Lower leg skin (tissue), 4 donors: ENCODE measurements around the gene MYCL. TPM values are rescaled to one million over a fixed set of nuclear protein-coding genes. Genes with fewer than 3 reads are reported as not detected.

ENCODE experiments used
- DNase-seq, 2 donors: peaks; one replicate each; pipeline ENCODE4 v3.0.0-alpha.2; 2019; ENCODE audit warnings: low spot score in 2 of 2
- H3K4me3 ChIP-seq: fragments of 200-600 bp; sonication (generic); 2 replicates; pipeline ENCODE4 v1.5.1; 2017; ENCODE audit warnings: mild to moderate bottlenecking, low read depth; ENCODE audit not compliant: poor library complexity, severe bottlenecking
- CTCF ChIP-seq, 3 donors: fragments of 450-650 bp; IDR thresholded peaks; one replicate each; pipeline ENCODE4 v1.5.1; 2016; ENCODE audit warnings: antibody characterized with exemption in 3 of 3, mild to moderate bottlenecking in 3 of 3, moderate library complexity in 2 of 3
- POLR2A ChIP-seq, 2 donors: fragments of 450-650 bp; IDR thresholded peaks; one replicate each; pipeline ENCODE4 v1.6.1; 2016 to 2017; ENCODE audit warnings: antibody characterized with exemption in 2 of 2, mild to moderate bottlenecking in 1 of 2, moderate library complexity in 1 of 2
- WGBS, 2 donors: methylation state at CpG; one replicate each; pipeline ENCODE4 v1.1.5; 2018; 5-methylcytosine and 5-hydroxymethylcytosine counted together
- intact Hi-C: fragments of 100-400 bp; cut with DNase I; formaldehyde crosslinking; loops from one replicate; pipeline ENCODE4 v1.15.0; 2023; ENCODE audit warnings: low total_unique reads
- total RNA-seq, 4 donors: library from RNA; depleted of rRNA; stranded (reverse); fragments of >200 nt; gene quantifications; one replicate each; pipeline ENCODE4 v1.1.0, GENCODE V29; 2016

The MYCL gene
- total RNA-seq, 4 donors from 2014 or later: 66.9 to 178 (median 123) TPM

- no peak overlapping the region for H3K4me3 ChIP-seq
- peak; percentile 93 to 96 for DNase-seq
- WGBS, 2 donors: 18 to 25% methylated on average over 12 of the region's 12 CpGs
- TF ChIP-seq CTCF (IDR thresholded peaks at IDR 0.05) (no peak), POLR2A (IDR thresholded peaks at IDR 0.05) (no peak)
- intact Hi-C loops: no loop called here
These were observed 32.5 kb upstream of the MYCL start for GRCh38 chr1:39933956-39934941.

- intact Hi-C loops: no loop called here
- H3K4me3 ChIP-seq: no peak overlapping the region
- TF ChIP-seq CTCF (IDR thresholded peaks at IDR 0.05) (no peak), POLR2A (IDR thresholded peaks at IDR 0.05) (no peak)
- DNase-seq: no peak
- WGBS, 2 donors: 75 to 76% methylated on average over 7 of the region's 7 CpGs
These were observed 27.3 kb upstream of the MYCL start for GRCh38 chr1:39928809-39929587.

- 7 to 56% methylated on average over 3 of the region's 3 CpGs for WGBS, 2 donors
- no peak for TF ChIP-seq POLR2A (IDR thresholded peaks at IDR 0.05)
- no peak for TF ChIP-seq CTCF (IDR thresholded peaks at IDR 0.05)
- DNase-seq: no peak
- intact Hi-C loops: no loop called here
- no peak overlapping the region for H3K4me3 ChIP-seq
These were observed 25.8 kb upstream of the MYCL start for GRCh38 chr1:39927538-39927937.

GRCh38 chr1:39926820-39927219, 25.1 kb upstream of the MYCL start:
- WGBS, 2 donors: 27 to 52% methylated on average over 6 of the region's 6 CpGs
- no peak for DNase-seq
- TF ChIP-seq CTCF (IDR thresholded peaks at IDR 0.05): no peak
- H3K4me3 ChIP-seq: no peak overlapping the region
- intact Hi-C loops: no loop called here

- no peak overlapping the region for H3K4me3 ChIP-seq
- DNase-seq: no peak
- 44 to 54% methylated on average over 6 of the region's 6 CpGs for WGBS, 2 donors
- TF ChIP-seq CTCF (IDR thresholded peaks at IDR 0.05): no peak
- intact Hi-C loops: no loop called here
These were observed 24.7 kb upstream of the MYCL start for GRCh38 chr1:39926343-39926793.
